HepG2 (cell line): ENCODE results near the gene ASGR1. TPM values are rescaled to one million over a fixed set of nuclear protein-coding genes. Genes with fewer than 3 reads are reported as not detected.

Experiments used
- BCL6 ChIP-seq: IDR thresholded peaks from 2 replicates; pipeline ENCODE4 v1.6.1; 2016; ENCODE audit warnings: missing genetic modification reagents, missing compliant biosample characterization
- EP300 ChIP-seq, 3 experiments: sonication (generic) in 1 of 3; formaldehyde crosslinking in 1 of 3; IDR thresholded peaks; 2 replicates each; pipeline versions ENCODE4 v1.5.1 to v1.6.1; 2011 to 2020; ENCODE audit warnings: low read depth in 2 of 3, low read length in 2 of 3, borderline replicate concordance in 1 of 3, improper control_type of control experiment in 1 of 3, mild to moderate bottlenecking in 1 of 3, missing genetic modification reagents in 1 of 3, moderate library complexity in 1 of 3
- FOXA3 ChIP-seq: IDR thresholded peaks from 2 replicates; pipeline ENCODE4 v1.6.1; 2016; ENCODE audit warnings: missing genetic modification reagents, missing compliant biosample characterization
- HIVEP1 ChIP-seq: sonication (generic); formaldehyde crosslinking; IDR thresholded peaks from 2 replicates; pipeline ENCODE4 v1.4.0; 2020; ENCODE audit warnings: mild to moderate bottlenecking, missing genetic modification reagents
- POLR2G ChIP-seq: fragments of 200-400 bp; formaldehyde crosslinking; IDR thresholded peaks from 2 replicates; pipeline ENCODE4 v1.6.1; 2018; ENCODE audit warnings: mild to moderate bottlenecking, low read depth, low read length, moderate library complexity
- TAF1 ChIP-seq: sonication (generic); formaldehyde crosslinking; IDR thresholded peaks from 2 replicates; pipeline ENCODE4 v1.4.0; 2020; ENCODE audit warnings: missing genetic modification reagents
- ZBTB21 ChIP-seq: sonication (generic); formaldehyde crosslinking; IDR thresholded peaks from 2 replicates; pipeline ENCODE4 v1.4.0; 2020; ENCODE audit warnings: missing genetic modification reagents
- ZNF264 ChIP-seq: sonication (generic); formaldehyde crosslinking; IDR thresholded peaks from 2 replicates; pipeline ENCODE4 v1.4.0; 2020; ENCODE audit warnings: missing genetic modification reagents
- ZNF501 ChIP-seq: sonication (generic); formaldehyde crosslinking; IDR thresholded peaks from 2 replicates; pipeline ENCODE4 v1.5.1; 2020; ENCODE audit warnings: mild to moderate bottlenecking, moderate library complexity, missing genetic modification reagents
- ZNF746 ChIP-seq: sonication (generic); formaldehyde crosslinking; IDR thresholded peaks from 2 replicates; pipeline ENCODE4 v1.8.0; 2022; ENCODE audit warnings: mild to moderate bottlenecking, missing genetic modification reagents
- ZNF790 ChIP-seq: sonication (generic); formaldehyde crosslinking; IDR thresholded peaks from 2 replicates; pipeline ENCODE4 v1.8.0; 2022; ENCODE audit warnings: missing genetic modification reagents, mild to moderate bottlenecking, borderline replicate concordance
- polyA plus RNA-seq, 8 experiments: library from polyadenylated mRNA; depleted of rRNA in 3 of 8; stranded (reverse) in 7 of 8; unstranded in 1 of 8; fragments of >200 nt; fragmentation: Illumina TruSeq in 4 of 8; extraction: Trizol in 4 of 8; gene quantifications; 2 replicates each; pipeline versions ENCODE4 v1.2.1 to v1.2.3, GENCODE V29; 2011 to 2016; ENCODE audit warnings: low read depth in 4 of 8, missing spikeins in 1 of 8, mixed read lengths in 1 of 8; ENCODE audit not compliant: insufficient read depth in 1 of 8
- total RNA-seq, 5 experiments: library from RNA; depleted of rRNA; stranded (reverse); fragments of >200 nt; fragmentation: Illumina TruSeq; extraction: Trizol; gene quantifications; 2 replicates each; pipeline ENCODE4 v1.2.3, GENCODE V29; 2016; ENCODE audit warnings: low read depth in 1 of 5
- TF ChIP-seq, protein P1 (sequence below): sonication (generic); formaldehyde crosslinking; IDR thresholded peaks from 2 replicates; pipeline ENCODE4 v1.5.0; 2020; ENCODE audit warnings: missing genetic modification reagents
- TF ChIP-seq, protein P2 (sequence below): sonication (generic); formaldehyde crosslinking; IDR thresholded peaks from 2 replicates; pipeline ENCODE4 v1.9.0; 2021; ENCODE audit warnings: mild to moderate bottlenecking, missing genetic modification reagents
- TF ChIP-seq, protein P3 (sequence below): sonication (generic); formaldehyde crosslinking; conservative IDR thresholded peaks from 2 replicates; pipeline ENCODE4 v1.8.0; 2022; ENCODE audit warnings: low read depth, missing genetic modification reagents

ASGR1 gene
- total and polyA plus RNA-seq, 2 of the 13 experiments (the other 11 are each of a cell fraction or from before 2014, with no cell fraction given) = 353 to 796 TPM

DNA sequence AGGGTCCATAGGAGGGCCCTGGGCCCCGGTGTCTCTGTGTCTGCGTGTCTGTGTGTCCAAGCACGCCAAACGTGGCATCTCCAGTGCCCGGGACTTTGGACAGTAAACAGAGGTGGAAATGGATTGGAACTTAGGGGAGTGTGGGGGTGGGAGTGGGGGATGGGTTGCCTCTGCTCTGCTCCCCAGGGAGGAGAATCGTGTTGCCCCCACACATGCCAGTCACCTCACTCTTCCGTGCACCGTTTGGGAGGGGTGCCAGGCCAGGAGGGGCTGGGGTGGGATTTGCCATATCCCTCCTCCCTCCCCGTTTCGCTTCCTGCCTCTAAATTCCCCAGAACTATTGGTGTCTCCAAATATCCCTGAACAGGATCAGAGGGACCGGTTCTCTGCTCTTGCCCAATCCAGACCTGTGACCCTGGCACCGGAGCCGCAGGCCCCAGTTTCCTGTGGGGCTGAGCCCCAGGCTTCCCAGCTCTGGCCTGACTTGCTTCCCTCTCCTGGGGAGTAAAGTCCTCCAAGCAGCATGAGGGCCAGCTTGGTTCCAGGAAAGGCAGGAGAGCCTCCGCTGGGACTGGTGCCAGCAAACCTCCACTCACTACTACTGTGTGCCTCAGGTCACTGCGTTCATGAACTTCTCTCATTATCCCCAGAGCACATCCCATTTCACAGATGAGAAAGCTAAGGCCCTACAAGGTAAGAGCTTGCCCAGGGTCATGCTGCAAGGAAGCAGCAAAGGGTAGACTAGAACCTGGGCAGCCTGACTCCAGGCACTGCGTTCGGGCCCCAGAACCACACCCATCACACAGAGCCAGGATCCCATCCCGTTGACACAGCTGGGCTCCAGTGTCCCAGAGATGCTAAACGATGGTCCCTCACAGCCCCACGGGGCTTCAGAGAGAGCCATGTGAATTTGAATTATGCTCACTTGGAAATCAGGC is at the start of gene ASGR1 (continued):
- peak; percentile 49; the same call in 1 of the 2 replicates for TF ChIP-seq ZNF264
- TF ChIP-seq FOXA3 = peak; percentile 67
- TF ChIP-seq, protein P1, sequence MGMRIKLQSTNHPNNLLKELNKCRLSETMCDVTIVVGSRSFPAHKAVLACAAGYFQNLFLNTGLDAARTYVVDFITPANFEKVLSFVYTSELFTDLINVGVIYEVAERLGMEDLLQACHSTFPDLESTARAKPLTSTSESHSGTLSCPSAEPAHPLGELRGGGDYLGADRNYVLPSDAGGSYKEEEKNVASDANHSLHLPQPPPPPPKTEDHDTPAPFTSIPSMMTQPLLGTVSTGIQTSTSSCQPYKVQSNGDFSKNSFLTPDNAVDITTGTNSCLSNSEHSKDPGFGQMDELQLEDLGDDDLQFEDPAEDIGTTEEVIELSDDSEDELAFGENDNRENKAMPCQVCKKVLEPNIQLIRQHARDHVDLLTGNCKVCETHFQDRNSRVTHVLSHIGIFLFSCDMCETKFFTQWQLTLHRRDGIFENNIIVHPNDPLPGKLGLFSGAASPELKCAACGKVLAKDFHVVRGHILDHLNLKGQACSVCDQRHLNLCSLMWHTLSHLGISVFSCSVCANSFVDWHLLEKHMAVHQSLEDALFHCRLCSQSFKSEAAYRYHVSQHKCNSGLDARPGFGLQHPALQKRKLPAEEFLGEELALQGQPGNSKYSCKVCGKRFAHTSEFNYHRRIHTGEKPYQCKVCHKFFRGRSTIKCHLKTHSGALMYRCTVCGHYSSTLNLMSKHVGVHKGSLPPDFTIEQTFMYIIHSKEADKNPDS (CRISPR knock-in tag) = 0 out of 2 replicates have a peak, but pooled peaks have one; percentile 68
- TF ChIP-seq ZBTB21 = peak; percentile 32; the same call in 1 of the 2 replicates
- TF ChIP-seq, protein P2, sequence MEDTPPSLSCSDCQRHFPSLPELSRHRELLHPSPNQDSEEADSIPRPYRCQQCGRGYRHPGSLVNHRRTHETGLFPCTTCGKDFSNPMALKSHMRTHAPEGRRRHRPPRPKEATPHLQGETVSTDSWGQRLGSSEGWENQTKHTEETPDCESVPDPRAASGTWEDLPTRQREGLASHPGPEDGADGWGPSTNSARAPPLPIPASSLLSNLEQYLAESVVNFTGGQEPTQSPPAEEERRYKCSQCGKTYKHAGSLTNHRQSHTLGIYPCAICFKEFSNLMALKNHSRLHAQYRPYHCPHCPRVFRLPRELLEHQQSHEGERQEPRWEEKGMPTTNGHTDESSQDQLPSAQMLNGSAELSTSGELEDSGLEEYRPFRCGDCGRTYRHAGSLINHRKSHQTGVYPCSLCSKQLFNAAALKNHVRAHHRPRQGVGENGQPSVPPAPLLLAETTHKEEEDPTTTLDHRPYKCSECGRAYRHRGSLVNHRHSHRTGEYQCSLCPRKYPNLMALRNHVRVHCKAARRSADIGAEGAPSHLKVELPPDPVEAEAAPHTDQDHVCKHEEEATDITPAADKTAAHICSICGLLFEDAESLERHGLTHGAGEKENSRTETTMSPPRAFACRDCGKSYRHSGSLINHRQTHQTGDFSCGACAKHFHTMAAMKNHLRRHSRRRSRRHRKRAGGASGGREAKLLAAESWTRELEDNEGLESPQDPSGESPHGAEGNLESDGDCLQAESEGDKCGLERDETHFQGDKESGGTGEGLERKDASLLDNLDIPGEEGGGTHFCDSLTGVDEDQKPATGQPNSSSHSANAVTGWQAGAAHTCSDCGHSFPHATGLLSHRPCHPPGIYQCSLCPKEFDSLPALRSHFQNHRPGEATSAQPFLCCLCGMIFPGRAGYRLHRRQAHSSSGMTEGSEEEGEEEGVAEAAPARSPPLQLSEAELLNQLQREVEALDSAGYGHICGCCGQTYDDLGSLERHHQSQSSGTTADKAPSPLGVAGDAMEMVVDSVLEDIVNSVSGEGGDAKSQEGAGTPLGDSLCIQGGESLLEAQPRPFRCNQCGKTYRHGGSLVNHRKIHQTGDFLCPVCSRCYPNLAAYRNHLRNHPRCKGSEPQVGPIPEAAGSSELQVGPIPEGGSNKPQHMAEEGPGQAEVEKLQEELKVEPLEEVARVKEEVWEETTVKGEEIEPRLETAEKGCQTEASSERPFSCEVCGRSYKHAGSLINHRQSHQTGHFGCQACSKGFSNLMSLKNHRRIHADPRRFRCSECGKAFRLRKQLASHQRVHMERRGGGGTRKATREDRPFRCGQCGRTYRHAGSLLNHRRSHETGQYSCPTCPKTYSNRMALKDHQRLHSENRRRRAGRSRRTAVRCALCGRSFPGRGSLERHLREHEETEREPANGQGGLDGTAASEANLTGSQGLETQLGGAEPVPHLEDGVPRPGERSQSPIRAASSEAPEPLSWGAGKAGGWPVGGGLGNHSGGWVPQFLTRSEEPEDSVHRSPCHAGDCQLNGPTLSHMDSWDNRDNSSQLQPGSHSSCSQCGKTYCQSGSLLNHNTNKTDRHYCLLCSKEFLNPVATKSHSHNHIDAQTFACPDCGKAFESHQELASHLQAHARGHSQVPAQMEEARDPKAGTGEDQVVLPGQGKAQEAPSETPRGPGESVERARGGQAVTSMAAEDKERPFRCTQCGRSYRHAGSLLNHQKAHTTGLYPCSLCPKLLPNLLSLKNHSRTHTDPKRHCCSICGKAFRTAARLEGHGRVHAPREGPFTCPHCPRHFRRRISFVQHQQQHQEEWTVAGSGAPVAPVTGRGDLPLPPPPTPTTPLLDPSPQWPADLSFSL (CRISPR knock-in tag) = peak; percentile 47; the same call in 1 of the 2 replicates
- TF ChIP-seq, protein P3, sequence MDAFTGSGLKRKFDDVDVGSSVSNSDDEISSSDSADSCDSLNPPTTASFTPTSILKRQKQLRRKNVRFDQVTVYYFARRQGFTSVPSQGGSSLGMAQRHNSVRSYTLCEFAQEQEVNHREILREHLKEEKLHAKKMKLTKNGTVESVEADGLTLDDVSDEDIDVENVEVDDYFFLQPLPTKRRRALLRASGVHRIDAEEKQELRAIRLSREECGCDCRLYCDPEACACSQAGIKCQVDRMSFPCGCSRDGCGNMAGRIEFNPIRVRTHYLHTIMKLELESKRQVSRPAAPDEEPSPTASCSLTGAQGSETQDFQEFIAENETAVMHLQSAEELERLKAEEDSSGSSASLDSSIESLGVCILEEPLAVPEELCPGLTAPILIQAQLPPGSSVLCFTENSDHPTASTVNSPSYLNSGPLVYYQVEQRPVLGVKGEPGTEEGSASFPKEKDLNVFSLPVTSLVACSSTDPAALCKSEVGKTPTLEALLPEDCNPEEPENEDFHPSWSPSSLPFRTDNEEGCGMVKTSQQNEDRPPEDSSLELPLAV = no peak
- peak; percentile 62 to 83 for TF ChIP-seq EP300 (IDR thresholded peaks at IDR 0.05; ENCODE audit: low read depth in 2 of 2, low read length in 2 of 2)
- TF ChIP-seq EP300 (CRISPR knock-in tag; IDR thresholded peaks at IDR 0.05; ENCODE audit: borderline replicate concordance) = peak; percentile 58; the same call in 1 of the 2 replicates
- no peak for TF ChIP-seq ZNF790 (CRISPR knock-in tag)
- peak; percentile 86; the same call in 1 of the 2 replicates for TF ChIP-seq ZNF746
- peak; percentile 72 for TF ChIP-seq TAF1
- TF ChIP-seq BCL6 (CRISPR knock-in tag) = peak; percentile 68
- peak; percentile 61 for TF ChIP-seq HIVEP1 (CRISPR knock-in tag)
- TF ChIP-seq ZNF501 (CRISPR knock-in tag) = peak; percentile 88
- peak; percentile 94 for TF ChIP-seq POLR2G
